Measurements from ENCODE around the gene CZIB. TPM values are rescaled to one million over a fixed set of nuclear protein-coding genes. Genes with fewer than 3 reads are reported as not detected.

The CZIB gene
- total and polyA plus RNA-seq, 2 of the 13 experiments (the other 11 are each of a cell fraction or from before 2014, with no cell fraction given): 49.2 to 67.0 TPM

GRCh38 chr1:53196485-53197290, 23.7 kb downstream of the CZIB start, which contains the start of gene CPT2 (continued):
- TF ChIP-seq ZNF652 (CRISPR knock-in tag; IDR thresholded peaks at IDR 0.05; ENCODE audit: borderline replicate concordance, low read depth) (0 out of 2 replicates have a peak, but pooled peaks have one; percentile 27), POLR2A (IDR thresholded peaks at IDR 0.05; ENCODE audit: insufficient read depth in 1 of 2, low read depth in 2 of 2, low read length in 2 of 2) (peak; percentile 78 to 97), THAP9 (CRISPR knock-in tag; IDR thresholded peaks at IDR 0.05; ENCODE audit: borderline replicate concordance) (peak; percentile 45; the same call in 1 of the 2 replicates), UBTF (CRISPR knock-in tag; IDR thresholded peaks at IDR 0.05) (peak; percentile 66), FOXC1 (CRISPR knock-in tag; IDR thresholded peaks at IDR 0.05; ENCODE audit: borderline replicate concordance) (0 out of 2 replicates have a peak, but pooled peaks have one; percentile 21), SRY (CRISPR knock-in tag; IDR thresholded peaks at IDR 0.05) (peak; percentile 81), EHMT2 (IDR thresholded peaks at IDR 0.05; ENCODE audit: borderline replicate concordance, low read depth, low read length) (no peak), PRMT3 (CRISPR knock-in tag; IDR thresholded peaks at IDR 0.05; ENCODE audit: borderline replicate concordance, low read depth) (no peak), MBD4 (IDR thresholded peaks at IDR 0.05; ENCODE audit: borderline replicate concordance, low read length) (0 out of 2 replicates have a peak, but pooled peaks have one; percentile 26), CCAR2 (optimal IDR thresholded peaks at IDR 0.05; ENCODE audit: low read depth, low read length) (no peak), SP2 (CRISPR knock-in tag; IDR thresholded peaks at IDR 0.05) (peak; percentile 41; the same call in 1 of the 2 replicates), ZNF629 (CRISPR knock-in tag; conservative IDR thresholded peaks at IDR 0.05) (no peak), ZNF460 (CRISPR knock-in tag; IDR thresholded peaks at IDR 0.05; ENCODE audit: borderline replicate concordance) (no peak), PITX1 (CRISPR knock-in tag; IDR thresholded peaks at IDR 0.05) (0 out of 2 replicates have a peak, but pooled peaks have one; percentile 18), ZNF770 (CRISPR knock-in tag; IDR thresholded peaks at IDR 0.05) (no peak), ZNF451 (CRISPR knock-in tag; IDR thresholded peaks at IDR 0.05) (no peak), TFDP1 (CRISPR knock-in tag; IDR thresholded peaks at IDR 0.05; ENCODE audit: borderline replicate concordance) (peak; percentile 61; the same call in 1 of the 2 replicates), HOMEZ (CRISPR knock-in tag; IDR thresholded peaks at IDR 0.05; ENCODE audit: low read depth) (peak; percentile 60; the same call in 1 of the 2 replicates)

Data from HepG2 (cell line).